H1 (cell line): Measurements from ENCODE around the gene NEK3. TPM values are rescaled to one million over a fixed set of nuclear protein-coding genes. Genes with fewer than 3 reads are reported as not detected.

Source experiments
- CTCF ChIA-PET: fragments of 300-600 bp; sonication (Branson Sonifier 250); formaldehyde crosslinking; loops from one replicate; lab custom pipeline; 2021; ENCODE audit not compliant: partially characterized antibody; lab: Charles Lee
- POLR2A ChIA-PET: fragments of 300-600 bp; sonication (Branson Sonifier 250); formaldehyde crosslinking; loops from one replicate; lab custom pipeline; 2021; ENCODE audit warnings: inconsistent platforms; ENCODE audit not compliant: partially characterized antibody; lab: Charles Lee
- DNase-seq, 2 experiments: peaks; one replicate each; pipeline versions ENCODE4 v3.0.0 to v3.0.0-alpha.2; 2010 to 2022; ENCODE audit warnings: low spot score in 2 of 2, low read depth in 1 of 2, mixed read lengths in 1 of 2
- FAIRE-seq: peaks from 2 replicates; lab custom pipeline; 2011; peaks lifted over from hg19 to GRCh38; lab: Jason Lieb, UNC
- H2AFZ ChIP-seq: 2 replicates; pipeline ENCODE4 v1.8.1; 2012; ENCODE audit warnings: low read length, inconsistent platforms
- H2AK5ac ChIP-seq: 2 replicates; pipeline ENCODE4 v1.6.1; 2013; ENCODE audit warnings: low read depth, low read length
- H2BK120ac ChIP-seq: replicated peaks from 2 replicates; pipeline ENCODE3; 2013; ENCODE audit warnings: low read depth, low read length, inconsistent platforms
- H2BK12ac ChIP-seq: 2 replicates; pipeline ENCODE4 v1.6.1; 2013; ENCODE audit warnings: low read depth, low read length
- H2BK15ac ChIP-seq: 2 replicates; pipeline ENCODE4 v1.6.1; 2013; ENCODE audit warnings: low read length
- H2BK20ac ChIP-seq: 2 replicates; pipeline ENCODE4 v1.6.1; 2013; ENCODE audit warnings: low read length
- H2BK5ac ChIP-seq: 2 replicates; pipeline ENCODE4 v1.6.1; 2013; ENCODE audit warnings: low read depth, low read length
- H3K14ac ChIP-seq: 2 replicates; pipeline ENCODE4 v1.6.1; 2013; ENCODE audit warnings: inconsistent platforms; ENCODE audit not compliant: insufficient read length
- H3K18ac ChIP-seq: 2 replicates; pipeline ENCODE4 v1.6.1; 2013; ENCODE audit warnings: low read length; ENCODE audit errors: extremely low read depth
- H3K23ac ChIP-seq: 2 replicates; pipeline ENCODE4 v1.6.1; 2013; ENCODE audit warnings: inconsistent platforms; ENCODE audit not compliant: insufficient read length
- H3K23me2 ChIP-seq: 2 replicates; pipeline ENCODE4 v1.6.1; 2013; ENCODE audit warnings: low read depth, low read length
- H3K27ac ChIP-seq: 2 replicates; pipeline ENCODE4 v1.6.1; 2011; ENCODE audit warnings: low read depth, low read length, inconsistent platforms
- H3K27me3 ChIP-seq, 4 experiments: replicated peaks in 1 of 4; 1 replicate in 1 of 4; 2 replicates in 3 of 4; pipeline versions ENCODE4 v1.6.1 to v1.8.1; 2011 to 2013; ENCODE audit warnings: low read length in 3 of 4, mild to moderate bottlenecking in 3 of 4, inconsistent platforms in 2 of 4, mixed read lengths in 2 of 4, moderate library complexity in 1 of 4; ENCODE audit not compliant: control insufficient read depth in 3 of 4, insufficient read depth in 3 of 4; ENCODE audit errors: extremely low read depth in 1 of 4
- H3K36me3 ChIP-seq, 4 experiments: 2 replicates each; pipeline versions ENCODE4 v1.6.1 to v1.8.1; 2011 to 2013; ENCODE audit warnings: mild to moderate bottlenecking in 4 of 4, low read length in 3 of 4, moderate library complexity in 2 of 4, control low read depth in 1 of 4, inconsistent platforms in 1 of 4; ENCODE audit not compliant: insufficient read depth in 4 of 4, control insufficient read depth in 2 of 4
- H3K4ac ChIP-seq: replicated peaks from 2 replicates; pipeline ENCODE3; 2013; ENCODE audit warnings: low read length, low read depth, mixed read lengths, inconsistent platforms; ENCODE audit not compliant: insufficient read length
- H3K4me1 ChIP-seq, 4 experiments: replicated peaks in 1 of 4; 1 replicate in 1 of 4; 2 replicates in 3 of 4; pipeline versions ENCODE4 v1.6.1 to v1.8.1; 2011 to 2013; ENCODE audit warnings: low read length in 3 of 4, inconsistent platforms in 2 of 4, mixed read lengths in 1 of 4; ENCODE audit not compliant: insufficient read depth in 4 of 4, control insufficient read depth in 3 of 4
- H3K4me2 ChIP-seq, 2 experiments: 2 replicates each; pipeline versions ENCODE4 v1.6.1 to v1.8.1; 2011 to 2013; ENCODE audit warnings: low read depth in 2 of 2, low read length in 2 of 2, control low read depth in 1 of 2, inconsistent platforms in 1 of 2, mild to moderate bottlenecking in 1 of 2; ENCODE audit not compliant: insufficient read depth in 1 of 2
- H3K4me3 ChIP-seq, 4 experiments: fragments of 200-600, 300-600 bp in 1 of 4; sonication (generic), shearing (Covaris generic), sonication (Bioruptor Twin) in 1 of 4; 2 replicates each; pipeline versions ENCODE4 v1.5.1 to v1.8.1; 2011 to 2016; ENCODE audit warnings: low read length in 4 of 4, low read depth in 3 of 4, control low read depth in 2 of 4, inconsistent platforms in 2 of 4, mild to moderate bottlenecking in 2 of 4, mixed read lengths in 1 of 4, moderate library complexity in 1 of 4; ENCODE audit not compliant: insufficient read depth in 2 of 4; ENCODE audit errors: extremely low read depth in 1 of 4
- H3K56ac ChIP-seq: replicated peaks from 2 replicates; pipeline ENCODE3; 2013; ENCODE audit warnings: low read depth, mild to moderate bottlenecking, mixed read lengths, low read length, inconsistent platforms; ENCODE audit not compliant: insufficient read length
- H3K79me1 ChIP-seq: 2 replicates; pipeline ENCODE4 v1.6.1; 2013; ENCODE audit warnings: low read depth, low read length, control low read depth
- H3K79me2 ChIP-seq, 2 experiments: 2 replicates each; pipeline versions ENCODE4 v1.6.1 to v1.8.1; 2012 to 2013; ENCODE audit warnings: low read length in 2 of 2, mild to moderate bottlenecking in 2 of 2, inconsistent platforms in 1 of 2; ENCODE audit not compliant: insufficient read depth in 2 of 2, control insufficient read depth in 1 of 2
- H3K9ac ChIP-seq, 4 experiments: replicated peaks in 1 of 4; 1 replicate in 1 of 4; 2 replicates in 3 of 4; pipeline versions ENCODE4 v1.6.1 to v1.8.1; 2011 to 2013; ENCODE audit warnings: low read depth in 3 of 4, low read length in 3 of 4, control low read depth in 2 of 4, mild to moderate bottlenecking in 2 of 4, moderate library complexity in 2 of 4, inconsistent platforms in 1 of 4; ENCODE audit errors: extremely low read depth in 1 of 4
- H3K9me3 ChIP-seq, 2 experiments: 2 replicates each; pipeline versions ENCODE4 v1.6.1 to v1.8.1; 2012 to 2013; ENCODE audit warnings: mild to moderate bottlenecking in 2 of 2, moderate library complexity in 2 of 2, control low read depth in 1 of 2, inconsistent platforms in 1 of 2, low read depth in 1 of 2, low read length in 1 of 2, mixed read lengths in 1 of 2; ENCODE audit not compliant: insufficient read depth in 2 of 2
- H4K20me1 ChIP-seq, 2 experiments: replicated peaks in 1 of 2; 2 replicates each; pipeline versions ENCODE3 to v1.8.1; 2011 to 2013; ENCODE audit warnings: inconsistent platforms in 2 of 2, low read length in 2 of 2, mild to moderate bottlenecking in 1 of 2; ENCODE audit not compliant: insufficient read depth in 2 of 2, control insufficient read depth in 1 of 2
- H4K5ac ChIP-seq: 2 replicates; pipeline ENCODE4 v1.6.1; 2013; ENCODE audit warnings: low read length, low read depth, mixed read lengths, inconsistent platforms; ENCODE audit not compliant: insufficient read length
- H4K8ac ChIP-seq: 2 replicates; pipeline ENCODE4 v1.8.0; 2013; ENCODE audit warnings: mild to moderate bottlenecking, moderate library complexity, low read length, inconsistent platforms; ENCODE audit not compliant: insufficient read depth; ENCODE audit errors: extremely low read depth
- H4K91ac ChIP-seq: replicated peaks from 2 replicates; pipeline ENCODE3; 2013; ENCODE audit warnings: low read length, mixed read lengths, inconsistent platforms; ENCODE audit not compliant: insufficient read length
- CHD1 ChIP-seq: IDR thresholded peaks from 2 replicates; pipeline ENCODE4 v1.6.1; 2012; ENCODE audit warnings: low read depth, low read length, improper control_type of control experiment
- SUZ12 ChIP-seq: fragments of 200-600 bp; sonication (generic); IDR thresholded peaks from 2 replicates; pipeline ENCODE4 v1.6.1; 2012; ENCODE audit warnings: mild to moderate bottlenecking, inconsistent platforms, low read length, moderate library complexity, mixed read lengths
- WGBS, 2 experiments: shearing (Covaris generic) in 1 of 2; methylation state at CpG; one replicate each; pipeline versions ENCODE4 v1.1.6 to v1.1.7; 2013 to 2015; ENCODE audit warnings: low lambda C conversion rate in 2 of 2, mixed read lengths in 2 of 2, inconsistent platforms in 1 of 2, low coverage in 1 of 2, missing lambda C conversion rate in 1 of 2; ENCODE audit not compliant: insufficient replicate concordance in 2 of 2, insufficient coverage in 1 of 2, insufficient read length in 1 of 2; ENCODE audit errors: extremely low coverage in 1 of 2, missing lambda C conversion rate in 1 of 2; 5-methylcytosine and 5-hydroxymethylcytosine counted together
- polyA plus RNA-seq, 7 experiments: library from polyadenylated mRNA; depleted of rRNA in 3 of 7; stranded (reverse) in 5 of 7; unstranded in 2 of 7; fragments of >200 nt in 5 of 7; fragments of 200-250 nt in 2 of 7; gene quantifications; 1 replicate in 5 of 7; 2 replicates in 1 of 7; 4 replicates in 1 of 7; pipeline versions ENCODE4 v1.2.1 to v1.2.3, GENCODE V29; 2011 to 2013; ENCODE audit warnings: missing spikeins in 2 of 7, mixed read lengths in 2 of 7
- total RNA-seq: library from RNA; stranded (reverse); fragmentation: NEBNext Ultra II Directional; extraction: Animal tissue kit (Norgen Biotek cat#: 25700); gene quantifications from 2 replicates; pipeline ENCODE4 v1.2.1, GENCODE V29; 2021

NEK3 gene
- total and polyA plus RNA-seq, 2 of the 8 experiments (the other 6 are each of a cell fraction or from before 2014, with no cell fraction given), result 11.4 to 26.0 TPM

- no peaks in the 10 kb centered on the region for H3K23me2 ChIP-seq
- H3K56ac ChIP-seq, result no peak overlapping the region
- no peak overlapping the region for H4K5ac ChIP-seq
- H3K14ac ChIP-seq, result no peak overlapping the region
- no peak overlapping the region for H3K27ac ChIP-seq
- no peak overlapping the region for H2AFZ ChIP-seq
- no peaks in the 10 kb centered on the region for H3K79me1 ChIP-seq
- H3K27me3 ChIP-seq, result no peaks in the 10 kb centered on the region
- no peak for FAIRE-seq
- no peaks in the 10 kb centered on the region for H3K4me1 ChIP-seq
- H3K4ac ChIP-seq, result no peak overlapping the region
- no peak overlapping the region for H3K18ac ChIP-seq
- ChIA-PET POLR2A (interaction anchor here (0.6 kb wide), 1 partner anchor 114 kb away, joined by 3 read pairs; no protein-coding TSS in a partner anchor), CTCF (interaction anchor here (1.1 to 5.3 kb wide), 2 partner anchors 9 to 96 kb away, joined by 3 to 42 read pairs; partner anchors contain the start of gene NEK5)
- no peak overlapping the region for H2BK15ac ChIP-seq
- H3K36me3 ChIP-seq, result no peaks in the 10 kb centered on the region
- H4K20me1 ChIP-seq, result no peaks in the 10 kb centered on the region
- H3K4me3 ChIP-seq, result no peak overlapping the region
- no peak overlapping the region for H4K8ac ChIP-seq
- no peak overlapping the region for H2BK12ac ChIP-seq
- H3K9me3 ChIP-seq, result no peaks in the 10 kb centered on the region
- H2BK5ac ChIP-seq, result no peak overlapping the region
- H3K79me2 ChIP-seq, result no peaks in the 10 kb centered on the region
- H3K23ac ChIP-seq, result no peak overlapping the region
- H3K4me2 ChIP-seq, result no peak overlapping the region
- TF ChIP-seq CHD1 (no peak), SUZ12 (no peak)
- no peak for DNase-seq
- H4K91ac ChIP-seq, result no peak overlapping the region
- WGBS, 2 experiments, result 86% methylated on average over 2 of the region's 2 CpGs; no CpG with 5 or more reads in 1 of the 2 experiments
- H2AK5ac ChIP-seq, result no peak overlapping the region
- H2BK120ac ChIP-seq, result no peak overlapping the region
- H3K9ac ChIP-seq, result no peak overlapping the region
- no peak overlapping the region for H2BK20ac ChIP-seq
These were observed 41.3 kb downstream of the NEK3 start for GRCh38 chr13:52118095-52118494.
